HG03095 (cell line): Measurements from ENCODE around the gene STAT5A.
"Not testable (repeated sequence)": the region's sequence is repeated elsewhere in the genome, so short reads cannot be mapped to it uniquely, and the experiment has no call there.

Experiments
- ATAC-seq: cut with Tn5 transposase; IDR thresholded peaks from one replicate; pipeline ENCODE4 v1.9.1; 2021; ENCODE audit warnings: moderate library complexity; ENCODE audit not compliant: unreplicated experiment

Gene STAT5A

GRCh38 chr17:42305031-42305330, 16.7 kb downstream of the STAT5A start:
- not testable (repeated sequence) for ATAC-seq

GRCh38 chr17:42305543-42306384, 17.5 kb downstream of the STAT5A start:
- ATAC-seq, result no peak

DNA sequence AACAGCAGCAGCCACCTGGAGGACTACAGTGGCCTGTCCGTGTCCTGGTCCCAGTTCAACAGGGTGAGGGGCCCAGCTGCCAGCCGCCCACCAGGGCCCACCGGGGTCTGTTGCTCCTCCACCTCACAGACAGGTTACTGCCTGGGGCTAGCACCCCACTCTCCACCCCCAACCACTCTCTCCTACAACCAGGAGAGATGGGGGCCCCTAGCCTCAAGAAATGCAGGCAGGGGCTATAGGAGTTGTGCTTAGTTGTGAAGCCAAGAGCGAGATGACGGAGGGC, 18.0 kb downstream of the STAT5A start:
- no peak for ATAC-seq

DNA sequence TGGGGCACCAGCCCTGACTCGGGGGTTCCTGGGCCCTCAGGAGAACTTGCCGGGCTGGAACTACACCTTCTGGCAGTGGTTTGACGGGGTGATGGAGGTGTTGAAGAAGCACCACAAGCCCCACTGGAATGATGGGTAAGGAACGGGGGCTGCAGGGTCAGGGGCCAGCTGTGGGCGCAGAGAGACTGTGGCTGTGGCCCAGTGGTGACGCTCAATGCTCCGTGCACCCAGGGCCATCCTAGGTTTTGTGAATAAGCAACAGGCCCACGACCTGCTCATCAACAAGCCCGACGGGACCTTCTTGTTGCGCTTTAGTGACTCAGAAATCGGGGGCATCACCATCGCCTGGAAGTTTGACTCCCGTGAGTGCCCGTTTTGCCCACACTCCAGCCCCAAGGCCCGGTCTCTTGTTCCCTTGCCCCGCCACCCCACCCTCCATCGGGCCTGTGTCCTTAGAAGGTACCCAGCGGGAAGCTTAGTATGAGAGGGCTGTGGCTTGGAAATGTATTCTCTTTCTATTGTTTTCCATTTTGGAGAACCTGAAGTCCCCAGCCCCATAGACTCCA, 19.1 kb downstream of the STAT5A start:
- ATAC-seq, result no peak

GRCh38 chr17:42308446-42308845, 20.1 kb downstream of the STAT5A start:
- ATAC-seq, result no peak

GRCh38 chr17:42309142-42309541, 20.8 kb downstream of the STAT5A start:
- ATAC-seq, result no peak

DNA sequence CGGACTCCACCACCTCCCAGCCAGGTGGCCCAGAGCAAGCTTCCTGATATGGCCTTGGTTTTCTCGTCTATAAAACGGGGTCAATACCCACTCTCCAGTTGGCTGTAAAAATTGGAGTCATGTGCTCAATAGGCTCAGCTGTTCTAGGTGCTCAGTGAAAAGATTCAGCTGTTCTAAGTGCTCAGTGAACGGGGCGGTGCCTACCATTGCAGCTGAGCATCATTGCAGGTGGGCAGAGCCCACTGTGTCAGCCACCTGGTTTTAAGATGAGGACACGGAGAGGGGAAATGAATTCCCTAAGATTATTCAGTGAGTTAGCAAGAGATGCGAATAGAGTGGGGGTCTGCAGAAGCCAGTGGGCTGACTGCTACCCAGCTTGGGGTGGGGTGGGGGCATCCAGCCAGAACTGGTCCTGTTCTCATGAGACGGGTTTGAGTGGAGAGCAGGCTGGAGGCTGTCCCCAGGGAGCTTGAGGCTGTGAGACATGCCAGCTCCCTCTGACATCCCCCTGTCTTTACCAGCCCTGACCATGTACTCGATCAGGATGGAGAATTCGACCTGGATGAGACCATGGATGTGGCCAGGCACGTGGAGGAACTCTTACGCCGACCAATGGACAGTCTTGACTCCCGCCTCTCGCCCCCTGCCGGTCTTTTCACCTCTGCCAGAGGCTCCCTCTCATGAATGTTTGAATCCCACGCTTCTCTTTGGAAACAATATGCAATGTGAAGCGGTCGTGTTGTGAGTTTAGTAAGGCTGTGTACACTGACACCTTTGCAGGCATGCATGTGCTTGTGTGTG, 21.9 kb downstream of the STAT5A start:
- no peak for ATAC-seq

- ATAC-seq, result no peak
Measured at GRCh38 chr17:42310787-42311215, 22.5 kb downstream of the STAT5A start.

DNA sequence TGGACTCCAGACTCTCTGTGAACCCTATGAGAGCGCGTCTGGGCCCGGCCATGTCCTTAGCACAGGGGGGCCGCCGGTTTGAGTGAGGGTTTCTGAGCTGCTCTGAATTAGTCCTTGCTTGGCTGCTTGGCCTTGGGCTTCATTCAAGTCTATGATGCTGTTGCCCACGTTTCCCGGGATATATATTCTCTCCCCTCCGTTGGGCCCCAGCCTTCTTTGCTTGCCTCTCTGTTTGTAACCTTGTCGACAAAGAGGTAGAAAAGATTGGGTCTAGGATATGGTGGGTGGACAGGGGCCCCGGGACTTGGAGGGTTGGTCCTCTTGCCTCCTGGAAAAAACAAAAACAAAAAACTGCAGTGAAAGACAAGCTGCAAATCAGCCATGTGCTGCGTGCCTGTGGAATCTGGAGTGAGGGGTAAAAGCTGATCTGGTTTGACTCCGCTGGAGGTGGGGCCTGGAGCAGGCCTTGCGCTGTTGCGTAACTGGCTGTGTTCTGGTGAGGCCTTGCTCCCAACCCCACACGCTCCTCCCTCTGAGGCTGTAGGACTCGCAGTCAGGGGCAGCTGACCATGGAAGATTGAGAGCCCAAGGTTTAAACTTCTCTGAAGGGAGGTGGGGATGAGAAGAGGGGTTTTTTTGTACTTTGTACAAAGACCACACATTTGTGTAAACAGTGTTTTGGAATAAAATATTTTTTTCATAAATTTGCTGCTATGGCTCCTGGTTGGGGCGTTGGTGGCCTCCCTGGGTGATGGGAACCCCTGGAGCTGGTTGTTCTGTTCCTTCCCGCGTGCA, 23.1 kb downstream of the STAT5A start:
- no peak for ATAC-seq

DNA sequence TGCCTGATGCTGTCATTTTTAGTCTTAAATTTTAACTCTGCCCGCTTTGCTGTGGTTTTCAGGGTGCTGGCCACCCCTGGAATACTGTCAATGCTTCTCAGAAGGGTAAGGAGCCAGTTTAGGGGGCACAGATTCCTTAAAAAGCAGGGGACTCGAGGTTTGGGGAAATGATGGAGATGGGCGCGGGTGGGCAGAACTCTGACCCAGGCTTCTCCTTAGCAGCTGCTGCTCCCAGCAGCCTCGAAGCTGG, 23.7 kb downstream of the STAT5A start:
- ATAC-seq, result no peak

GRCh38 chr17:42312285-42313130, 24.2 kb downstream of the STAT5A start:
- ATAC-seq, result no peak

DNA sequence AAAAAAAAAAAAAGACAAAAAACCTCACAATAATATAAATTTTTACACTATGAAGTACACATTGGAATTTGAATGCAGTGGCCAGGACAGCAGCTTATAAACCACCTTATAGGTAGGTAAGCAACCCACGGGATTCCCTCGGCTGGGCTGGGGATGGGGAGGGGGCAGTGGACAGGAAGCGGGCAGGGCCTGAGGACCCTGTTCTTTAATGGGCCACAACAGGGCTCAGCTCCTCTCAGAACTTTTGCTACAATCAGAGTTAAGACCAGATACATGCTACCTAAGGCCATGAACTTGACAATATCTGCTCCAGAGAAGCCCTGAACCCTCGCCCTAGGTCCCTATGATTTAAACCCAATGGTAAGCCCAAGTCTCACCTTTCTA, 25.1 kb downstream of the STAT5A start:
- ATAC-seq, result no peak

DNA sequence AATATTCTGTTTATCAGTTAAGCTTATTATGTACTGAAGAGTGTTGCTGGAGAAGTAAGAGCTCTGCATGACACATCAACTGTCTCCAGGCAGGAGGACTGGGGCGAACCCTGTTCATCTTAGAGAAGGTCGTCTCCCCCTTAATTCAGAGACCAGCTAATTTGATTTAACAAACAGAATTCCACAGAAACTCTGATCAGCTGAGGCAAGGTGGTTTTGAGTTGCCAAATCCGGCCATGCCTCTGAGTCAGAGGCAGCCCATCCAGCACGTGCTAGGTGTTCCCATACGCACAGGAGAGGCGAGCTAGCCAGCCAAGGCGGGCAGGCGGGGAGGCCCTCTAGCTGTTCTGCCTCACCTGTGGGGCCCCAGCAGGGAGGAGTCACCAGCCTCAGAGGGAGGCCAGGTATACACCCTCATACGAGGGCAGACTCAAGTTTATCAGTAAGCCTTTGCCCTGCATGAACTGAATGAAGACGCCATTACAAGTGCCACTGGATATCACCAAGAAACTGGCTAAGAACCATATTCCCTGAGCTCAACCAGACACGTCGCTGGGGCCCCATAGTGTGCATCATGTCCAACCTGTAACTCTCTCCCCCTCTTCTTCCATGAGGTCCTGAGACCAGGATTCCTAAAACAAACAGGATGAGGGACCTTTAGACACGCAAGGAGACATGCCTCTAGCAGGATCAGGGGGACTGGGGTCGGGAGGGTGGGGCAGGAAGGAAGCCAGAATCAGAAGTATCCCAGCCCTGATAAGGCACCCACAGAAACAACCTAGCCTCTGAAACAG, 25.7 kb downstream of the STAT5A start:
- ATAC-seq, result no peak

GRCh38 chr17:42315402-42316156, 27.3 kb downstream of the STAT5A start:
- ATAC-seq, result no peak

DNA sequence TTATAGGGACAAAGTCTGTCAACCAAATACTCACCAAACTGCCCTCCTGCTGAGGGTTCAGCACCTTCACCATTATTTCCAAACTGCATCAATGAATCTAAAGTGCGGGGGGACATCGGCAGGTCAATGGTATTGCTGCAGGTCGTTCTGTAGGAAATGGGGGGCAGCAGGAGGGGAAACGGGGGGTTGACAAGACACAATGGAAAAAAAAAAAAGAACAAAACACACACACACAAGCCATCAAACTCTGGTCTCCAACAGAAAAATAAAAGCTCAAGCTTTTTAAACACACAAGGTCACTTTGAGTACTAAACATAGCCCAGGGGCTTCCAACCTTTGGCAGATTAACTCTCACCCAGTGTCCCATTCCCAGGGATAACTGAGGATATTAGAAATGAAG, 28.5 kb downstream of the STAT5A start:
- no peak for ATAC-seq

GRCh38 chr17:42317266-42317845, 29.1 kb downstream of the STAT5A start:
- ATAC-seq, result no peak

DNA sequence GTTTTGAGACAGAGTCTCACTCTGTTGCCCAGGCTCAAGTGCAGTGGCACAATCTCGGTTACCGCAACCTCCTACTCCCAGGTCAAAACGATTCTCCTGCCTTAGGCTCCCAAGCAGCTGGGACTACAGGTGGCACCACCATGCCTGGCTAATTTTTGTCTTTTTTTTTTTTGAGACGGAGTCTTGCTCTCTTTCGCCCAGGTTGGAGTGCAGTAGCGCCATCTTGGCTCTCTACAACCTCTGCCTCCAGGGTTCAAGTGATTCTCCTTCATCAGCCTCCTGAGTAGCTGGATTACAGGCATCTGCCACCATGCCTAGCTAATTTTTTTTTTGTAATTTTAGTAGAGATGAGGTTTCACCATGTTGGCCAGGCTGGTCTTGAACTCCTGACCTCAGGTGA, 29.7 kb downstream of the STAT5A start:
- ATAC-seq, result not testable (repeated sequence)

DNA sequence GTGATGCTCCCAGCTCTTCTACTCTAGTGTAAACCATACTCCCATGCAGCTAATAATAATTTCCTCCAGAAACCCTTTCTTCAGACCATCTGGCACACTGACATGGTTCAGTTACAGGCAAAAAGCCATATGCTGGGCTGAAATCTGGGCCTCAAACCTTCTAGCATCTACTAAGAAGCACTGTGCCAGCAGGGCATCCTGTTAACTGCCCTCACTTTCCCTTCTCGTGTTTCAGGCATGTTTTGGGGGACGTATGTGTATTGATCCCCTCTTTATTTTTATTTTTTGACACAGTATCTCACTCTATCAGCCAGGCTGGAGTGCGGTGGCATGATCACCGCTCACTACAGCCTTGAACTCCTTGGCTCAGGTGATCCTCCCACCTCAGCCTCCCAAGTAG, 33.3 kb downstream of the STAT5A start:
- no peak for ATAC-seq
